ES-I3 (cell line): ENCODE measurements around the gene LHFPL2.
"Not testable (repeated sequence)": the region's sequence is repeated elsewhere in the genome, so short reads cannot be mapped to it uniquely, and the experiment has no call there.

ENCODE experiments used
- H3K36me3 ChIP-seq: 2 replicates; pipeline ENCODE4 v1.6.1; 2013; ENCODE audit warnings: mild to moderate bottlenecking, low read length, control low read depth, moderate library complexity; ENCODE audit not compliant: insufficient read depth
- H3K4me1 ChIP-seq: 2 replicates; pipeline ENCODE4 v1.6.1; 2013; ENCODE audit warnings: mild to moderate bottlenecking, control low read depth, low read length; ENCODE audit not compliant: insufficient read depth
- H3K9ac ChIP-seq: 2 replicates; pipeline ENCODE4 v1.6.1; 2013; ENCODE audit warnings: low read depth, mild to moderate bottlenecking, low read length, moderate library complexity
- H3K9me3 ChIP-seq: 2 replicates; pipeline ENCODE4 v1.6.1; 2013; ENCODE audit warnings: mild to moderate bottlenecking, low read length, moderate library complexity; ENCODE audit not compliant: control insufficient read depth, insufficient read depth

Gene LHFPL2

GRCh38 chr5:78483809-78484521 is 164.6 kb downstream of the LHFPL2 start:
- H3K9ac ChIP-seq = no peak overlapping the region
- no peaks in the 10 kb centered on the region for H3K9me3 ChIP-seq
- H3K36me3 ChIP-seq = peaks cover 8% of the 10 kb centered on the region
- H3K4me1 ChIP-seq = no peaks in the 10 kb centered on the region; the same call in 1 of the 2 replicates

GRCh38 chr5:78482948-78483347 is 165.6 kb downstream of the LHFPL2 start:
- Histone ChIP-seq H3K36me3 (peaks cover 5% of the 10 kb centered on the region), H3K9ac (no peak overlapping the region), H3K9me3 (no peaks in the 10 kb centered on the region), H3K4me1 (no peaks in the 10 kb centered on the region; the same call in 1 of the 2 replicates)

GRCh38 chr5:78476795-78477194 is 171.8 kb downstream of the LHFPL2 start:
- H3K36me3 ChIP-seq = no peaks in the 10 kb centered on the region
- H3K9ac ChIP-seq = no peak overlapping the region
- no peaks in the 10 kb centered on the region for H3K4me1 ChIP-seq

GRCh38 chr5:78475370-78475769 is 173.2 kb downstream of the LHFPL2 start:
- H3K4me1 ChIP-seq = no peaks in the 10 kb centered on the region
- H3K36me3 ChIP-seq = no peaks in the 10 kb centered on the region
- no peak overlapping the region for H3K9ac ChIP-seq
- H3K9me3 ChIP-seq = no peaks in the 10 kb centered on the region

More at GRCh38 chr5:78476795-78477194, 171.8 kb downstream of the LHFPL2 start:
- no peaks in the 10 kb centered on the region for H3K9me3 ChIP-seq

GRCh38 chr5:78473751-78474150 is 174.8 kb downstream of the LHFPL2 start:
- Histone ChIP-seq H3K9me3 (no peaks in the 10 kb centered on the region), H3K36me3 (no peaks in the 10 kb centered on the region), H3K9ac (no peak overlapping the region), H3K4me1 (no peaks in the 10 kb centered on the region)

- H3K9me3 ChIP-seq = no peaks in the 10 kb centered on the region
- H3K4me1 ChIP-seq = no peaks in the 10 kb centered on the region
- no peaks in the 10 kb centered on the region for H3K36me3 ChIP-seq
- no peak overlapping the region for H3K9ac ChIP-seq
Measured at GRCh38 chr5:78472469-78473106, 176.0 kb downstream of the LHFPL2 start.

GRCh38 chr5:78471896-78472295 is 176.7 kb downstream of the LHFPL2 start:
- H3K9me3 ChIP-seq = no peaks in the 10 kb centered on the region
- H3K36me3 ChIP-seq = no peaks in the 10 kb centered on the region
- no peak overlapping the region for H3K9ac ChIP-seq
- H3K4me1 ChIP-seq = no peaks in the 10 kb centered on the region

- Histone ChIP-seq H3K9me3 (no peaks in the 10 kb centered on the region), H3K9ac (no peak overlapping the region), H3K36me3 (no peaks in the 10 kb centered on the region), H3K4me1 (no peaks in the 10 kb centered on the region)
Measured at GRCh38 chr5:78467752-78468357, 180.7 kb downstream of the LHFPL2 start.

GRCh38 chr5:78467140-78467539 is 181.4 kb downstream of the LHFPL2 start:
- Histone ChIP-seq H3K9ac (no peak overlapping the region), H3K4me1 (no peaks in the 10 kb centered on the region), H3K36me3 (no peaks in the 10 kb centered on the region), H3K9me3 (no peaks in the 10 kb centered on the region)

GRCh38 chr5:78458843-78459242 is 189.7 kb downstream of the LHFPL2 start:
- no peaks in the 10 kb centered on the region for H3K4me1 ChIP-seq
- no peaks in the 10 kb centered on the region for H3K36me3 ChIP-seq
- H3K9me3 ChIP-seq = no peaks in the 10 kb centered on the region
- H3K9ac ChIP-seq = no peak overlapping the region

GRCh38 chr5:78457507-78457906 is 191.1 kb downstream of the LHFPL2 start:
- H3K4me1 ChIP-seq, H3K9me3 ChIP-seq, H3K36me3 ChIP-seq, H3K9ac ChIP-seq: not testable (repeated sequence)

GRCh38 chr5:78449103-78449502 is 199.5 kb downstream of the LHFPL2 start:
- Histone ChIP-seq H3K36me3 (no peaks in the 10 kb centered on the region), H3K4me1 (no peaks in the 10 kb centered on the region), H3K9me3 (no peaks in the 10 kb centered on the region), H3K9ac (no peak overlapping the region)

- Histone ChIP-seq H3K9ac (no peak overlapping the region), H3K4me1 (no peaks in the 10 kb centered on the region), H3K9me3 (no peaks in the 10 kb centered on the region), H3K36me3 (no peaks in the 10 kb centered on the region)
Measured at GRCh38 chr5:78447775-78448424, 200.7 kb downstream of the LHFPL2 start.
